ENCODE results near the gene TOPBP1.
"Not testable (repeated sequence)": the region's sequence is repeated elsewhere in the genome, so short reads cannot be mapped to it uniquely, and the experiment has no call there.

Gene TOPBP1

DNA sequence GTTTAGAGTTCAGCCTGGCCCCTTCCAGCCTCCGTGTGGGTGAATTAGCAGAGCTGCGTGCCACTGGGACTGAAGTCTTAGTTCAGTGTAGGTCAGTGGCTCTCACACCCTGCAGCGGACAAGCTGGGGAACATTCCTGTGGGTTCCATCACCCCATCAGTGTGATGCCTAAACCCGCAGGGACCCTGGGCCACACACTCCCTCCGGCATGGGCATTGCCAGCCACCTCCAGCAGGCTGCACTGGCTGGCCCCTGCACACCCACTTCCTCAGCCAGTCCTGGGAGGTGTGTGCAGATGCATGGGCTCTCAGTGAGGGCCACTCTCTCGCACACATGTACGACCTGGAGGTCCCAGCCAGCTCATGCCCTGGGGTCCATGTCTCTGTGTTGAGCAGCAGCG, 32.1 kb upstream of the TOPBP1 start:
- no peak overlapping the region for H3K27ac ChIP-seq
- H3K4me3 ChIP-seq: no peak overlapping the region
- TF ChIP-seq CTCF (IDR thresholded peaks at IDR 0.05): no peak
- no peak for DNase-seq (ENCODE audit: low spot score)

DNA sequence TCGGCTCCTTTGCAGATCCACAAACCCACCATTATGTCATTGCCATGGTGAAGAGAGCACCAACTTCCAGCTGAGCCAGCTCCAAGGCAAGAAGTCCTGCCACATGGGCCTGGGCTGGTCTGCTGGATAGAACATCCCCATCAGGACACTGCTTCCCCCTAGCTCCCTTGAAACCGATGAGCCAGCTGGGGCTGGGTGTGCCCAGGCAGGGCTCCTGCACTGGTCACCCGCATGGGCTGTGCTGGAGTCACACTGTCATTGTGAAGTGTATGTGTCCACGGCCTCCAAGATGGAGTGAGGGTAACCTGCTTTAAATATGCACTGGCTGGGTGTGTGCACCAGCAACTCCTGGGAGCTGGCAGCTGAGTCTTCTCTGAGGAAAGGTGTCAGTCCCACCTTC, 31.0 kb upstream of the TOPBP1 start:
- DNase-seq (ENCODE audit: low spot score): no peak
- no peak overlapping the region for H3K27ac ChIP-seq
- H3K4me3 ChIP-seq: no peak overlapping the region
- TF ChIP-seq CTCF (IDR thresholded peaks at IDR 0.05): no peak

- DNase-seq (ENCODE audit: low spot score): no peak
- TF ChIP-seq CTCF (IDR thresholded peaks at IDR 0.05): no peak
- H3K4me3 ChIP-seq: no peak overlapping the region
- no peak overlapping the region for H3K27ac ChIP-seq
These were observed 29.7 kb upstream of the TOPBP1 start for GRCh38 chr3:133691273-133692107.

DNA sequence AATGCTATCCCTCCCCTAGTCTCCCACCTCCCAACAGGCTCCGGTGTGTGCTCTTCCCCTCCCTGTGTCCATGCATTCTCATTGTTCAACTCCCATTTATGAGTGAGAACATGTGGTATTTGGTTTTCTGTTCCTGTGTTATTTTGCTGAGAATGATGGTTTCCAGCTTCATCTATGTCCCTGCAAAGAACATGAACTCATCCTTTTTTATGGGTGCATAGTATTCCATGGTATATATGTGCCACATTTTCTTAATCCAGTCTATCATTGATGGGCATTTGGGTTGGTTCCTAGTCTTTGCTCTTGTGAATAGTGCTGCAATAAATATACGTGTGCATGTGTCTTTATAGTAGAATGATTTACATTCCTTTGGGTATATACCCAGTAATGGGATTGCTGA, 16.3 kb upstream of the TOPBP1 start:
- H3K27ac ChIP-seq, H3K4me3 ChIP-seq: not testable (repeated sequence)

GRCh38 chr3:133676336-133677118, 14.8 kb upstream of the TOPBP1 start:
- H3K4me3 ChIP-seq: no peak overlapping the region
- DNase-seq (ENCODE audit: low spot score): no peak
- TF ChIP-seq CTCF (IDR thresholded peaks at IDR 0.05): no peak
- H3K27ac ChIP-seq: no peak overlapping the region

More for the DNA sequence above, 16.3 kb upstream of the TOPBP1 start:
- DNase-seq (ENCODE audit: low spot score): not testable (repeated sequence)

DNA sequence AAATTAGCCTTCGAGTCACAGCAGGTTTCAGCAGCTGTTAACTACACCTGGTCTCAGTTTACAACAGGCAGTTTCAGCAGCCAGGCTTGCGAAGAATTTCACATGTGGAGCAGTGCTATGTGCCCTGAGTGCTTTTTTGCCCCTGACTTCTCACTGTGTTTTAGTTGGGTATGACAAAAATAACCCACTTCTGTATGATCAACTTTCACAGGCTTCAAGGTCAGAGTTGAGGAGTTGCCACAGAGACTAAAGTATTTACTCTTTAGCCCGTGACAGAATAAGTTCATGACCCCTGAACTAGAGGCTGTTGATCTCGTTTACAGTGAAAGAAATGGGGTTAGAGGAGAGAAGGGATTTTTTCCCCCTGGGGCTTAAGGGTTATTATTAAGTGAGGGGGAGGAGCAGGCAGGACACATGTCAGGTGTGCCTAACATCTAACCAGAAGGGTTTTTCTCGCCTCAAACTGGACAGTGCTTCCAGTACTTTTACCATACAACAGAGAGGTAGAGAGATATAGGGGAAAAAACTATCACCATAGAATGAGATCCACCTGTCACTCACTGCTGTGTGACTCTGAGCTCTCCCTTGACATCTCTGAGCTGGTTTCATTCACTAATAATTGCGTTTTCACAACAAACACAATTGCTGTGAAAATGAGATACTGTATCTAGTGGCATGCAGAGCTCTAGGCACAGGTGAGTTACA, 14.0 kb upstream of the TOPBP1 start:
- TF ChIP-seq CTCF (IDR thresholded peaks at IDR 0.05): no peak
- no peak for DNase-seq (ENCODE audit: low spot score)
- Histone ChIP-seq H3K4me3 (no peak overlapping the region), H3K27ac (no peak overlapping the region)

- Histone ChIP-seq H3K27ac (no peak overlapping the region), H3K4me3 (no peak overlapping the region)
- TF ChIP-seq CTCF (IDR thresholded peaks at IDR 0.05): no peak
- no peak for DNase-seq (ENCODE audit: low spot score)
These were observed 12.7 kb upstream of the TOPBP1 start for GRCh38 chr3:133674290-133674919.

Measured in coronary artery (tissue), 2 donors.